ENCODE results near the gene FBRSL1. TPM values are rescaled to one million over a fixed set of nuclear protein-coding genes. Genes with fewer than 3 reads are reported as not detected.
A peak's percentile ranks its signal among the peaks of the same experiment; 100 is the strongest.

Gene FBRSL1
- total and polyA plus RNA-seq, 2 donors from 2014 or later = 23.8 to 44.7 TPM

DNA sequence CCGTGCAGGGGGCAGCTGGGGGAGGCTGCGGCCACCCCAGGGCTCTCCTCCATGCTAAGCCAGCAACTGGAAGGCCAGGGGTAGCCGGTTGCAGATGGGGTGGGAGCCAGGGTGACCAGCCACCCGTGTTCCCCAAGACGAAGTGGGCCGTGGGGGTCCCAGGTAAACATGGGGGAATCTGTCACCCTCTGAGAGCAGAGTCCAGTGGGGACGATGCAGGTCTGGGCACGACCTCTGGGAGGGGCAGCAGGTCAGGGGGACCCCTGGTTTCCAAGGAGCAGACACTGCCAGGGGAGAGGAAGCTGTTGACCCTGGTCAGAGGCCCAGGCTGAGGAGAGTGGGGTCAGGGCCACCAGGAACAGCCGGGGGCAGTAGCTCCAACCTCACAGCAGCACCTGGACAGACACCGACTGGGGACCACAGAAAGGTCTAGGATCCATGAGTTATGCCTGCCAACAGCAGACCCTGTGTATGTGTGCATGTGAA is 35.0 kb upstream of the FBRSL1 start:
- peak in 1 of 5 donors; percentile 59 for DNase-seq
- peaks cover 0 to 5% (median 0%) of the 10 kb centered on the region in 3 donors for H3K9me3 ChIP-seq (ENCODE audit: control insufficient read depth in 2 of 3, insufficient read depth in 1 of 3, low read length in 3 of 3)
- no peak for FAIRE-seq

DNA sequence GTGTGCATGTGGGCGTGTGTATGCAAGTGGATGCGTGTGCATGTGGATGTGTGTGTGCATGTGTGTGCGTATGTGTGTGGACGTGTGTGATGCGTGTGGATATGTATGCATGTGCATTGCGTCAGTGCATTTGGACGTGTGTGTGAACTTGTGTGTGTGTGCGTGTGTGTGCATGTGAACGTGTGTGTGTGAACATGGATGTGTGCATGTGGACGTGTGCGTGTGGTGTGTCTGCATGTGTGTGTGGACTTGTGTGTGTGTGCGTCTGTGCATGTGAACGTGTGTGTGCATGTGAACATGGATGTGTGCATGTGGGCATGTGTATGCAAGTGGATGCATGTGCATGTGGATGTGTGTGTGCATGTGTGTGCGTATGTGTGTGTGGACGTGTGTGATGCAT is 34.4 kb upstream of the FBRSL1 start:
- no peak for TF ChIP-seq CTCF (IDR thresholded peaks at IDR 0.05; ENCODE audit: borderline replicate concordance, extremely low read depth, insufficient read depth)
- intact Hi-C loops (cut with DNase I) = no loop called here

More for the DNA sequence above, 35.0 kb upstream of the FBRSL1 start:
- H3K27me3 ChIP-seq (ENCODE audit: control insufficient read depth, insufficient read depth, low read length) = no peaks in the 10 kb centered on the region
- TF ChIP-seq CTCF (IDR thresholded peaks at IDR 0.05; ENCODE audit: borderline replicate concordance, extremely low read depth, insufficient read depth) = no peak
- peaks cover 0 to 2% (median 0%) of the 10 kb centered on the region in 3 donors for H3K36me3 ChIP-seq (ENCODE audit: control insufficient read depth in 2 of 3, insufficient read depth in 3 of 3, low read length in 3 of 3)
- intact Hi-C loops (cut with DNase I) = no loop called here
- H3K27ac ChIP-seq (ENCODE audit: low read depth in 2 of 2, low read length in 2 of 2) = no peak overlapping the region
- H3K4me3 ChIP-seq (ENCODE audit: low read length in 3 of 3) = no peak overlapping the region
- no peak overlapping the region for H3K9ac ChIP-seq (ENCODE audit: low read length in 3 of 3)
- no peaks in the 10 kb centered on the region for H3K4me1 ChIP-seq (ENCODE audit: control insufficient read depth in 2 of 3, insufficient read depth in 2 of 3, low read depth in 1 of 3, low read length in 3 of 3)

DNA sequence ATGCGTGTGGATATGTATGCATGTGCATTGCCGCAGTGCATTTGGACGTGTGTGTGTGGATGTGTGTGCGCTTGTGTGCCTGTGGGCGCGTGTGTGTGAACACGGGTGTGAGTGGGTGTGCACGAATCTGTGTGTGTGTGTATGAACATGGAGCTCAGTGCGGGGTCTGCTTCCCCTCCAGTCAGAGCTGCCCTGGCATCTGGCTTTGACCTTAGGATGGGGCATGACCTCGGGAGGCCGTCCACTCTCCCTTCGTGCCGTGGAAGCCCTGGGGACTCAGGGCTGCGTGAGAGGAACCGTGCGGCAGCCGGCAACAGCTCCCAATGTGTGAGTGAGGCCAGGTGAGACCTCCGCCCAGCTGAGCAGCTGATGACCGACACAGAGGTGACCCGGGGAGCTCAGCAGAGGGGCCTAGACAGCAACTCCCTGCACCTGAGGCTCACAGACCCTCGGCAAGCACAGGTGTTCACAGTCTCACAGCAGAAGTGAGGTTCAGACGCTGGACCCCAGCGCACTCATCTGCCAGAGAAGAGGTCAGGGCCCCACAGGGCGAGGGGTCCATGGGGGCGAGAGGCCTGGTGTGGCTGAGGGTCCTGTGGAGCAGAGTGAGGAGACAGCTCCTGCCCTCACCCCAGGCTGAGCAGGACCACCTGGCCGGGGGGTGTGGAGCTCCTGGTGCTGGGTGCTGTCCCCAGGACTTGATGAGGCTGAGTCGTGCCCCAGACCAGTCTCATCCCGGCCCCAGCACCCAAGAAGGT is 33.6 kb upstream of the FBRSL1 start:
- no peak overlapping the region for H3K9ac ChIP-seq (ENCODE audit: low read length in 3 of 3)
- FAIRE-seq (no peak), DNase-seq (peak in 1 of 5 donors; percentile 58)
- no peak for TF ChIP-seq CTCF (IDR thresholded peaks at IDR 0.05; ENCODE audit: borderline replicate concordance, extremely low read depth, insufficient read depth)
- H3K4me3 ChIP-seq (ENCODE audit: low read length in 3 of 3) = no peak overlapping the region
- H3K9me3 ChIP-seq (ENCODE audit: control insufficient read depth in 2 of 3, insufficient read depth in 1 of 3, low read length in 3 of 3) = peaks cover 0 to 5% (median 2%) of the 10 kb centered on the region in 3 donors
- H3K27me3 ChIP-seq (ENCODE audit: control insufficient read depth, insufficient read depth, low read length) = no peaks in the 10 kb centered on the region
- peaks cover 0 to 2% (median 0%) of the 10 kb centered on the region in 3 donors for H3K36me3 ChIP-seq (ENCODE audit: control insufficient read depth in 2 of 3, insufficient read depth in 3 of 3, low read length in 3 of 3)
- no peaks in the 10 kb centered on the region for H3K4me1 ChIP-seq (ENCODE audit: control insufficient read depth in 2 of 3, insufficient read depth in 2 of 3, low read depth in 1 of 3, low read length in 3 of 3)
- intact Hi-C loops (cut with DNase I) = no loop called here
- no peak overlapping the region for H3K27ac ChIP-seq (ENCODE audit: low read depth in 2 of 2, low read length in 2 of 2)

More for the DNA sequence above, 34.4 kb upstream of the FBRSL1 start:
- DNase-seq (peak in 1 of 5 donors; percentile 14), FAIRE-seq (no peak)
- no peak overlapping the region for H3K27ac ChIP-seq (ENCODE audit: low read depth in 2 of 2, low read length in 2 of 2)
- no peaks in the 10 kb centered on the region for H3K4me1 ChIP-seq (ENCODE audit: control insufficient read depth in 2 of 3, insufficient read depth in 2 of 3, low read depth in 1 of 3, low read length in 3 of 3)
- H3K36me3 ChIP-seq (ENCODE audit: control insufficient read depth in 2 of 3, insufficient read depth in 3 of 3, low read length in 3 of 3) = peaks cover 0 to 2% (median 0%) of the 10 kb centered on the region in 3 donors
- H3K9ac ChIP-seq (ENCODE audit: low read length in 3 of 3) = no peak overlapping the region
- peak overlapping the region in 1 of 3 donors; percentile 23 for H3K4me3 ChIP-seq (ENCODE audit: low read length in 3 of 3)
- peaks cover 0 to 5% (median 2%) of the 10 kb centered on the region in 3 donors for H3K9me3 ChIP-seq (ENCODE audit: control insufficient read depth in 2 of 3, insufficient read depth in 1 of 3, low read length in 3 of 3)
- no peaks in the 10 kb centered on the region for H3K27me3 ChIP-seq (ENCODE audit: control insufficient read depth, insufficient read depth, low read length)
